GM21423 (cell line): Measurements from ENCODE around the gene CLDN5.

Source experiments
- ATAC-seq: cut with Tn5 transposase; IDR thresholded peaks from one replicate; pipeline ENCODE4 v1.9.1; 2021; ENCODE audit warnings: mild to moderate bottlenecking, moderate library complexity; ENCODE audit not compliant: unreplicated experiment

The CLDN5 gene

GRCh38 chr22:19523240-19524169 lies 705 bp downstream of the CLDN5 start:
- no peak for ATAC-seq

GRCh38 chr22:19522881-19523239 lies 1.4 kb downstream of the CLDN5 start:
- ATAC-seq = no peak

DNA sequence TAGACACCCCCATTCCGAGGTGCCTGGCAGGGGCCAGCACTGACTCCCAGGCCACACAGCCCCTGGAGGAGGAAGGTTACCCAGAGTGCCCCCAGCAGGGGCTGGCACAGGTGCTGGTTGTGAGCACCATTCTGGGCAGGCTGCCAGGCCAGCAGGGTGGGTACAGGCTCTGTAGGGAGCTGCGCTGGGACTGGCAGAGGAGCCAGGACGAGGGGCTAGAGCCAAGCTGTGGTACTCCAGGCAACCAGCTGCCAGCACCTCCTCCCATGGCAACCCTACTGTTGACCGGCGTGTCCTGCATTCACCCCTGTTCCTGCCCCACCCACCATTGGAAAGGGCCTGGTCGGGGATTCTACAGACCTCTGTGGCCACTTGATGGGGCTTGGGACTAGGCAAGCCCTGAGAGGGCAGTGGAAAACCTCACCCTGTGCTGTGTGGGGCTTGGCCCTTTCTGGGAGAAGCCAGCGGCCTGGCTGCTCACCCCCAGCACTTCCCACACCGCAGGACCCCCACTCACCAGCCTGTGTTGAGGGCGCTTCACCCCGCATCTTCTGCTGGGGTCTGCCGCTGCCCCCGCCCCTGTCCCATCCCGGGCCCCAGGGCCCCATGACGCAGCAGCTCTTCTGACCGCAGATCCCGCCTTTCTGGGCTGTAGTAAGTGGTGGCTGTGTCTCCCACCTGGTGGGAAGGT lies 1.9 kb downstream of the CLDN5 start:
- no peak for ATAC-seq

- no peak for ATAC-seq
These were observed 3.5 kb downstream of the CLDN5 start for GRCh38 chr22:19520566-19521305.

GRCh38 chr22:19520007-19520406 lies 4.2 kb downstream of the CLDN5 start:
- no peak for ATAC-seq

GRCh38 chr22:19519041-19519926 lies 4.9 kb downstream of the CLDN5 start:
- ATAC-seq = no peak

GRCh38 chr22:19518635-19519034 lies 5.6 kb downstream of the CLDN5 start:
- ATAC-seq = no peak

- no peak for ATAC-seq
These were observed 6.1 kb downstream of the CLDN5 start for GRCh38 chr22:19517919-19518611.

DNA sequence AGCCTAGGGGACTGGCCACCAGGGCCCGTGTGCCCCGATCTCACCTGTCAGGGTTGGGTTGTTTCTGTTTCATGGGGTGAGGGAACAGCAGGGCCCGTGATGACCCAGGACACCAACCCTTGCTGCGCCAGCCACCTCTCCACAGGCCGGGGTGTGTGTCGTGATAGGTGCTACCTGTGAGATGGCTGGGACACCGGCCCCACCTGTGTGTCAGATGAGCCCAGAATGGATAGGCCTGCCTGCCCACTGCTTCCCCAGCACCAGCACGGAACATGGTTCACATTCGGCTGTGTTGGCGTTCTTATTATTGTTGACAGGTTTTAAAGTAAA lies 7.1 kb downstream of the CLDN5 start:
- ATAC-seq = no peak

DNA sequence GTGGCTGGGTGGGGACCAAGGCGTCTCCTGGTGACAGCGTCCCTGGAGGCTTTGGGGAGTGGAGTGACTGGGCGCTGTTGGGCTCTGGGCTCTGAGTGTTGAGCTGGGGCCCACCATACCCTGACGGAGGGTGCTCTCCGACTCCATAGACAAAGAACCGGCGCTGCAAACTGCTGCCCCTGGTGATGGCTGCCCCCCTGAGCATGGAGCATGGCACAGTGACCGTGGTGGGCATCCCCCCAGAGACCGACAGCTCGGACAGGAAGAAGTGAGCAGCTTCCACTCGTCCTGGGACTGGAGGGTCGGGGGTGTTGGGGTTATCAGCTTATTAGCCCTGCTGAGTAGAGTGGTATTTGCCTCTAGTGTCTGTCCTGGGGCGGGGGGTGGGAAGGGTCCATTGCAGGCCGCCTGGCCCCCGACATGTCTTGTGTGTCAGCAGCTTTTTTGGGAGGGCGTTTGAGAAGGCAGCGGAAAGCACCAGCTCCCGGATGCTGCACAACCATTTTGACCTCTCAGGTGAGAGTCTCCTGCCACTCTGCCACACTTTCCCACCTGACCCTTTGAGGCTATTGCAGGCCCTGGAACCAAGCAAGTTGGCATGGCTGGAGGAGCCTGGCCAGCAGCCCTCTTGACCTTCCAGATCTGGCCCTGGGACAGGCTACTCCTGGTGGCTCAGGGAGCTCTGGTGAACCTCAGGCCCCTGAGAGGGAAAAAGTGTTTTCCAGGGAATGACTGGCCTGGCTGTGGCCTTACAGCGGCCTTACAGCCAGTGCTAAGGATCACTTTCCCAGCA lies 7.6 kb downstream of the CLDN5 start:
- no peak for ATAC-seq

GRCh38 chr22:19515654-19516377 lies 8.4 kb downstream of the CLDN5 start:
- no peak for ATAC-seq

GRCh38 chr22:19514831-19515565 lies 9.2 kb downstream of the CLDN5 start:
- ATAC-seq = no peak

DNA sequence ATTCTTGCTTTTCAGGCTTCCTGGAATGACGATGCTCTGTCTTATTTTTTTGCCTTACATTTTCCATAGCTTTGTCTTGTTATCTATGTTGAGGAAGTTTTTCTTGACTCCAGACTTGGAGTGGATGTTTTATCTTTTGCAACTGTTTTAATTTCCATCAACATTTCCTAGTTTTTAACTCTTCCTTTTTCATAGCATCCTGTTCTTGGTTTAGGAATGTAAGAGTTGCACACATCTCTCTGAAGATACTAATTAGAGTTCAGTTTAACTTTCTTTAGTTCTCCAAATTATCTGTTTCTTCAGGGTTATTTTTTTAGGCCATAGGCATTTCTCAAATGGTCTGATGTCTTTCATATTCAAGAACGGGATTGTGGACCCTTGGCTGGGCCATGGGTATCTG lies 10.4 kb downstream of the CLDN5 start:
- no peak for ATAC-seq

- ATAC-seq = no peak
These were observed 13.3 kb downstream of the CLDN5 start for GRCh38 chr22:19510919-19511341.

GRCh38 chr22:19509923-19510322 lies 14.3 kb downstream of the CLDN5 start:
- no peak for ATAC-seq

DNA sequence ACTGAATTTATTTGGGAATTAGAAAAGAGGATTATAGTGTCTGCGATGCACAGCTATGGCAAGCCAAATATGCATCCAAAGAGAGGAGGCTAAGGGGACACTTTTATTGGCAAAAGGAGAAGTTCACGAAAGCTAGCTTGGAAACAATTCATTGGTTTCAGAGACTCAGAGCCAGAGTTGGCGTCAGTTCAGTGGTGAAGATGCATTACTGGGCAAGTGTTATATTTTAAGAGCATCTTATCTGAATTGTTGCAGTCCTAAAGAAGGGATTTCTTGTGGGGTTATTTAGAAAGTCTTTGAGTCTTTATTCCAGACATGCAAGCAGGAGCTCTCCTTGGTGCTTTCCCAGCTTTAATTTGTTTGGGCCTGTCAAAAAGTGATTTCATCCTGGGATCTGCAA lies 15.0 kb downstream of the CLDN5 start:
- ATAC-seq = no peak

DNA sequence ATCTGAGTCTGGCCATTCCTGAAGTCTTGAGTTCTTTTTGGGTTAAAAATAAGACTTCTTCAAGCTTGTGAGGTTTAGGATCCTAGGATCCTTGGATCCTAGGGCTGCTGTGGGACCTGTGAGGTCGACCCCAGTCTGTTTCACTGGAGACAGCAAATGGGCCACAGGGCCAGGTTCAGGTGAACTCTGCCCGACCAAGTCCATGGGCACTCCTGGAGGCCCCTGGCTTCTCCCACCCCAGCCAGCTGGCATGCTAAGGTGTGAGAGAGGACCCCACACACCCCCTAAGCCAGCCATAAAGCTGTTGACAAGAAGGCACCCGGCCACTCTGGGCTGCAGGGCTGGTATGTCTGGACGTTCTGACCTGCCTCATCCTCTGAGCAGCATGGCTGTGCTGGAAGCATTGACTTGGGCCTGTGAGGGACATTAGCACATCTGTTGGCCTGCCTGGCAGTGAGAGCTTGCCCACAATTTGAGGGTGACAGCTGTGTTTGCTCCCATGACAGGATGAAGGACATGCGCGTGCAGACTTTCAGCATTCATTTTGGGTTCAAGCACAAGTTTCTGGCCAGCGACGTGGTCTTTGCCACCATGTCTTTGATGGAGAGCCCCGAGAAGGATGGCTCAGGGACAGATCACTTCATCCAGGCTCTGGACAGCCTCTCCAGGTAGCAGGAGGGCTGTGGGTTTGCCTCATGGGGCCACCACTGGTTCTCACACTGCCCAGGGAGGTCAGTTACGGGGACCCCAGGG lies 16.0 kb downstream of the CLDN5 start:
- ATAC-seq = no peak
